MM.1S (cell line): Measurements from ENCODE around the gene SH3PXD2A.

Source experiments
- DNase-seq: peaks from one replicate; pipeline ENCODE4 v3.0.0-alpha.2; 2015
- H2AFZ ChIP-seq: fragments of 300-600 bp; sonication (generic); 2 replicates; pipeline ENCODE4 v1.6.0; 2016; ENCODE audit warnings: antibody characterized with exemption, low read length
- H3F3A ChIP-seq: fragments of 300-600 bp; sonication (generic); 2 replicates; pipeline ENCODE4 v1.6.1; 2016; ENCODE audit warnings: mild to moderate bottlenecking, antibody characterized with exemption, low read length, moderate library complexity, mixed read lengths; ENCODE audit not compliant: insufficient read depth
- H3K27ac ChIP-seq: fragments of 300-600 bp; sonication (generic); 2 replicates; pipeline ENCODE4 v1.5.1; 2016; ENCODE audit warnings: mild to moderate bottlenecking, low read length
- H3K27me3 ChIP-seq: fragments of 300-600 bp; sonication (generic); replicated peaks from 2 replicates; pipeline ENCODE4 v1.6.0; 2016; ENCODE audit warnings: low read length; ENCODE audit not compliant: insufficient read depth
- H3K36me3 ChIP-seq: fragments of 300-600 bp; sonication (generic); replicated peaks from 2 replicates; pipeline ENCODE4 v1.6.1; 2016; ENCODE audit warnings: mild to moderate bottlenecking, low read length, mixed read lengths; ENCODE audit not compliant: insufficient read depth
- H3K4me1 ChIP-seq: fragments of 300-600 bp; sonication (generic); 2 replicates; pipeline ENCODE4 v1.6.1; 2016; ENCODE audit warnings: low read length, mixed read lengths
- H3K4me2 ChIP-seq: fragments of 300-600 bp; sonication (generic); 2 replicates; pipeline ENCODE4 v1.6.0; 2016; ENCODE audit warnings: low read depth, low read length
- H3K4me3 ChIP-seq: fragments of 300-600 bp; sonication (generic); 2 replicates; pipeline ENCODE4 v1.5.1; 2016; ENCODE audit warnings: low read length, mixed read lengths
- H3K79me2 ChIP-seq: fragments of 300-600 bp; sonication (generic); 2 replicates; pipeline ENCODE4 v1.6.1; 2016; ENCODE audit warnings: mixed run types, low read length, mixed read lengths
- H3K9ac ChIP-seq: fragments of 300-600 bp; sonication (generic); 2 replicates; pipeline ENCODE4 v1.6.1; 2016; ENCODE audit warnings: low read length, mixed read lengths
- H3K9me2 ChIP-seq: fragments of 300-600 bp; sonication (generic); replicated peaks from 2 replicates; pipeline ENCODE4 v1.6.1; 2016; ENCODE audit warnings: mild to moderate bottlenecking, low read length, mixed read lengths; ENCODE audit not compliant: insufficient read depth
- H3K9me3 ChIP-seq: fragments of 300-600 bp; sonication (generic); replicated peaks from 2 replicates; pipeline ENCODE4 v1.6.1; 2016; ENCODE audit warnings: mild to moderate bottlenecking, low read length, mixed read lengths; ENCODE audit not compliant: insufficient read depth
- H4K20me1 ChIP-seq: fragments of 300-600 bp; sonication (generic); 2 replicates; pipeline ENCODE4 v1.6.1; 2016; ENCODE audit warnings: mild to moderate bottlenecking, low read length, moderate library complexity, mixed read lengths; ENCODE audit not compliant: insufficient read depth
- CTCF ChIP-seq: fragments of 300-600 bp; sonication (generic); IDR thresholded peaks from 2 replicates; pipeline ENCODE4 v1.5.1; 2016; ENCODE audit warnings: antibody characterized with exemption, low read length, mixed read lengths
- EZH2 ChIP-seq: fragments of 300-600 bp; sonication (generic); optimal IDR thresholded peaks from 2 replicates; pipeline ENCODE3; 2017; ENCODE audit warnings: low read depth, mild to moderate bottlenecking, antibody characterized with exemption, low read length, mixed read lengths
- EZH2phosphoT487 ChIP-seq: fragments of 300-600 bp; sonication (generic); IDR thresholded peaks from 2 replicates; pipeline ENCODE4 v1.6.1; 2018; ENCODE audit warnings: antibody characterized with exemption, low read length

SH3PXD2A gene

GRCh38 chr10:103602028-103602851, 253.1 kb downstream of the SH3PXD2A start:
- Histone ChIP-seq H3K79me2 (no peaks in the 10 kb centered on the region), H3K4me2 (no peak overlapping the region), H3K9me2 (no peaks in the 10 kb centered on the region), H3F3A (no peaks in the 10 kb centered on the region), H2AFZ (no peak overlapping the region), H3K27ac (no peak overlapping the region), H3K4me1 (no peaks in the 10 kb centered on the region), H3K9ac (no peak overlapping the region), H4K20me1 (no peaks in the 10 kb centered on the region), H3K27me3 (no peaks in the 10 kb centered on the region), H3K9me3 (no peaks in the 10 kb centered on the region), H3K4me3 (no peak overlapping the region), H3K36me3 (no peaks in the 10 kb centered on the region)
- TF ChIP-seq EZH2phosphoT487 (no peak), CTCF (no peak), EZH2 (no peak)
- DNase-seq, result no peak

DNA sequence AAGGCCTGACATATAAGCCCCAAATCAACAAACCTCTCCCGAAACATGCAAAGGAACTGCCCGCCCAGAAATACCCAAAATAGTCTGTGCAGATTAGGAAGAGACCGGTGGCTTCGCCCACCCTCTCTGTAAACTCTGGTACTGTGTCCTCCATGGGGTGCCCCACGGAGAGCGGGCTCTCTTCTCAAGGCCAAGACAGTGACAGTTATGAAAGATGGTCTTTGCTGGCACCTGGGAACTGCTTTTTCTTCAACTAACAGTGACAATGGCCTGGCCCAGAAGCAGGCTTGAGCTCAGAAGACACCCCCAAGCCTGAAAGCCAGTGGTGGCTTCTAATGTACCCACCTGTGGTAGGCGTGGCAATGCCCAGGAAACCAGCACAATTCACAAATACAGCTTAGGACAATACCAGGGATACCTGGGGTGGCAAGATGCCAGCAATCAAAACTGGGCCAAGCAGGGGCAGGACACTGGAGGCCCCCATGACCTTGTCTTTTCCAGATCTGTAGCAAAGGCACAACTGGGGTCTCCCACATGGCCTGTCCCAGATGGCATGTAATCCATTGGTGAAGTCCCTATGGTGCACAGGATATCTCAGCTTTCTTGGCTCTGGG, 254.3 kb downstream of the SH3PXD2A start:
- Histone ChIP-seq H3K9me2 (no peaks in the 10 kb centered on the region), H2AFZ (no peak overlapping the region), H3K27me3 (no peaks in the 10 kb centered on the region), H3K4me3 (no peak overlapping the region), H3K4me2 (no peak overlapping the region), H3K27ac (no peak overlapping the region), H3F3A (no peaks in the 10 kb centered on the region), H4K20me1 (no peaks in the 10 kb centered on the region), H3K79me2 (no peaks in the 10 kb centered on the region), H3K4me1 (no peaks in the 10 kb centered on the region), H3K9me3 (no peaks in the 10 kb centered on the region), H3K9ac (no peak overlapping the region), H3K36me3 (no peaks in the 10 kb centered on the region)
- no peak for DNase-seq
- TF ChIP-seq EZH2 (no peak), EZH2phosphoT487 (no peak), CTCF (no peak)

- H3K4me3 ChIP-seq, result no peak overlapping the region
- DNase-seq, result no peak
- no peak overlapping the region for H3K27ac ChIP-seq
- H3K79me2 ChIP-seq, result no peaks in the 10 kb centered on the region
- no peaks in the 10 kb centered on the region for H3K36me3 ChIP-seq
- H3K4me2 ChIP-seq, result no peak overlapping the region
- no peaks in the 10 kb centered on the region for H3K4me1 ChIP-seq
- H4K20me1 ChIP-seq, result no peaks in the 10 kb centered on the region
- no peaks in the 10 kb centered on the region for H3F3A ChIP-seq
- TF ChIP-seq EZH2, result no peak
- no peak for TF ChIP-seq CTCF
- TF ChIP-seq EZH2phosphoT487, result no peak
- no peaks in the 10 kb centered on the region for H3K9me3 ChIP-seq
- H3K27me3 ChIP-seq, result no peaks in the 10 kb centered on the region
- H3K9ac ChIP-seq, result no peak overlapping the region
- no peak overlapping the region for H2AFZ ChIP-seq
- no peaks in the 10 kb centered on the region for H3K9me2 ChIP-seq
These were observed 255.1 kb downstream of the SH3PXD2A start for GRCh38 chr10:103600325-103600724.
